GM08714 (cell line): ENCODE data around the gene APOBEC2.
"Not testable (repeated sequence)": the region's sequence is repeated elsewhere in the genome, so short reads cannot be mapped to it uniquely, and the experiment has no call there.

ENCODE experiments used
- H3K4me3 ChIP-seq: fragments of 200-500 bp; sonication (Bioruptor generic); 2 replicates; pipeline ENCODE4 v1.5.1; 2014; ENCODE audit warnings: mild to moderate bottlenecking, low read length, inconsistent platforms
- ZNF274 ChIP-seq: IDR thresholded peaks from 2 replicates; pipeline ENCODE4 v1.6.1; 2012; ENCODE audit warnings: mild to moderate bottlenecking, low read depth, low read length

APOBEC2 gene

DNA sequence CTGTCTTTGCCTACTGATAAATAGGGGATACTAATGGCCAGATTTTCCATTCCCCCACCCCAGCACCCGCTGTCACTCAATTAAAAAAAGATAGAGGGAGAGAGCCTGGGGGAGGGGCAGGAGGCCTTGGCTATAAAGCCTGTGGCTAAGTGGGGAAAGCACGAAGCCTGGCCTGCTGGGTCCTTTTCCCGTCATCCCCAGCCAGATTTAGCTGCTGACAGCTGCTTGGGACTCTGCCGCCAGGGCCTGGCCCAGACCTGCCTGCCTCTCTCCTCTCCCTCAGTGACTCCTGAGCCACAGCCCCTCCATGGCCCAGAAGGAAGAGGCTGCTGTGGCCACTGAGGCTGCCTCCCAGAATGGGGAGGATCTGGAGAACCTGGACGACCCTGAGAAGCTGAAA lies at the start of gene APOBEC2:
APOBEC2 (plus strand) TSS at position 162 of the 400 bp plus-strand sequence; CDS start at position 308, 146 bp downstream.
- H3K4me3 ChIP-seq: no peak within 1 kb of the TSS
- TF ChIP-seq ZNF274: no peak

DNA sequence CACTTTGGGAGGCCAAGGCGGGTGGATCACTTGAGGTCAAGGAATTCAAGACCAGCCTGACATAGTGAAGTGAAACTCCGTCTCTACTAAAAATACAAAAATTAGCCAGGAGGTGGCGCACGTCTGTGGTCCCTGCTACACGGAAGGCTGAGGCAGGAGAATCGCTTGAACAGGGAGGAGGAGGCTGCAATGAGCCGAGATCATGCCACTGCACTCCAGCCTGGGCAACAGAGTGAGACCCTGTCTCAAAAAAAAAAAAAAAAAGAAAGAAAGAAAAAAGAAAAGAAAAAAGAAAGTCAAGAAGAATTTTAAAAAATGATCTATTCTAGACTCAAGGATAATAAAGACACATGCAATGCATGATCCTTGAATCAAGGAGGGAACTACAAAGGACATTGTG lies 46.8 kb upstream of the APOBEC2 start:
- not testable (repeated sequence) for H3K4me3 ChIP-seq

DNA sequence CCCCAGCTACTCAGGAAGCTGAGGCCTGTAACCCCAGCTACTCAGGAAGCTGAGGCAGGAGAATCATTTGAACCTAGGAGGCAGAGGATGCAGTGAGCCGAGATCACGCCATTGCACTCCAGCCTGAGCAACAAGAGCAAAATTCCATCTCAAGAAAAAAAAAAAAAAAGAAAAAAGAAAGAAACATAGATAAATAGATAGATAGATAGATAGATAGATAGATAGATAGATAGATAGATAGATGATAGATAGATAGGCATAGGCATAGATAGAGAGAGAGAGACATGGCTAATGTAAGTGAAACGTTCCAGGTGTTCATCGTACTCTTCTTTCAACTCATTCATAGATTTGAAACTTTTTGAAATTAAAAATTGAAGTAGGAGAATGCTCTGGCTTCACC lies 46.0 kb upstream of the APOBEC2 start:
- H3K4me3 ChIP-seq: not testable (repeated sequence)

DNA sequence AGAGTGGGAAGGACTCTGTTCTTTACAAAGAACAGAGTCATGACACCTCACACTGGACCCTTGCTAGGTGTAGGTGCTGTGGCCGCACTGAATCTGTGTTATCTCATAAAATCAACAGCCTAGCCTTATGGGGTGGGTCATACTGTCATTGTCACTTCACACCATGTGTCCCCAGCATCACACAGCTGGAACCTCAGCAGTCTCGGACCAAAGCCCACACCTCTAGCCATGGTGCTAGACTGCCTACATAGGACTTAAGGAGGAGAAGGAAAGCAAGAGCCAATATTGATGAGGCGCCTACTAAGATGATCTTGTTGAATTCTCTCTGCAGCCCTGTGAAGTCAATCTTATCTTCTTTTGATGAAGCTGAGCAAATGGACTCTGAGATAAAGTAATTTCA lies 45.0 kb upstream of the APOBEC2 start:
- no peak for TF ChIP-seq ZNF274
- H3K4me3 ChIP-seq: no peak overlapping the region

DNA sequence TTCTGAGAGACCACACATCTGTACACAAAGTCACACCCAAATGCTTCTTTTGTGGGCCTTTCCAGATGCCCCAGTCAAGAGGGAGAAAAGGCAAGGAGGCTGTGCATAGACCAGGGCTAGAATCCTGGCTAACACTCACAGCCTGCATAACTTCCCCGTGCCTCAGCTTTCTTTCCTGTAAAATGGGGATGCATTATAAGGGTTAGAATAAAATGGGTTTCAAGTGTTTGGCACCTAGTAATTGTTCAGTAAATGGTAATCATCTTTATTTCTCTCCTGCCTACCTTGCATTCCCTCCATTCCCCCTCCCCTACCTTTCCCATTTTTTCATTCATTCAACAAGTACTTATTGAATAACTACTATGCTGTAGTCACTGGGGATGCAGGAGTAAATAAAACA lies 43.3 kb upstream of the APOBEC2 start:
- TF ChIP-seq ZNF274: no peak
- no peak overlapping the region for H3K4me3 ChIP-seq

DNA sequence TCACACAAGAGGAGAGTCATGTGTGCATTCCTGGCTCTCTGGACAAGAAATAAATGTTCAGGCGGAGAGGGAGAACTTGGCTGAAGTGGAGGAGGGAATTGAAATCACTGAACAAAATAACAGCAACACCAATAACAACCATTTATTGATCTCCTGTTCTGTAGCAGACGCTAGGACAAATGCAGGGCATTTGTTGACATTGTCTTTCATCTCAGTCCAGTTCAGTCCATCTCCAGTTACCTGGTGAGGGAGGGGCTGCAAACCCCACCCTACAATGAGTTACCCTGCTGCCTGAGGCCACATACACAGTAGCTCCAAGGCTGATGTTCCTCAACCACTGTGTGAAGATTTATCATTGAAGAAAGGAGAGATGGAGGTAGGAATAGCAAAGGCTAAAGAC lies 41.3 kb upstream of the APOBEC2 start:
- no peak for TF ChIP-seq ZNF274
- no peak overlapping the region for H3K4me3 ChIP-seq

DNA sequence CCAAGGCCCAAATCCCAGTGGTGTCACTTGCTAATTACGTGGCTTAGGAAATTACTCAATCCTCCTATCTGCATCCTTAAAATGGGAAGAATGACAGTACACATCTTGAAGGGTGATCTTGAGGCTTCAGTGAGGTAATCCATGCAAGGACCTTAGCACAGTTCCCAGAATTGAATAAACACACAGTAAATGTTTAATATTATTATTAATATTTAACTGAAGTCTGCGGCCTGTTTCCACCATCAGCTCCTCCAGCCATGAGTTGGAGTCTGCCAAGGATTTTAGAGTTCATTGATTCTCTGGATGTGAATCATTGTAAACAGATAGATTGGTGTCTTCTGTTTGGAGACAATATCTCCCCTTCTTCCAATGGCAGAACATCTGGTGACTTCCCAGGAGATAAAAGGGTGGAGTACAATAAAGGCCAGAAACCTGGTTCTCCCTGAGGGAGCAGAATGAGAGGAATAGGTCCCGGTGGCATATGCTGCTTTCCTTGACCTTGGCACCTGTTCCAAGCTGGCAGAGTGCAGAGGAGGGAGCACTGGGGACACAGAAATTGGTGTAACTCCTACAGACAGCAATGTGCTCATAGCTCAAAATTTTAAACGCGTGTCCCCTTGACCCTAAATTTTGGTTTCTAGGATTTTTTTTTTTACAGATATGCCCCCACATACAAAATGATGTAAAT lies 39.4 kb upstream of the APOBEC2 start:
- TF ChIP-seq ZNF274: no peak

DNA sequence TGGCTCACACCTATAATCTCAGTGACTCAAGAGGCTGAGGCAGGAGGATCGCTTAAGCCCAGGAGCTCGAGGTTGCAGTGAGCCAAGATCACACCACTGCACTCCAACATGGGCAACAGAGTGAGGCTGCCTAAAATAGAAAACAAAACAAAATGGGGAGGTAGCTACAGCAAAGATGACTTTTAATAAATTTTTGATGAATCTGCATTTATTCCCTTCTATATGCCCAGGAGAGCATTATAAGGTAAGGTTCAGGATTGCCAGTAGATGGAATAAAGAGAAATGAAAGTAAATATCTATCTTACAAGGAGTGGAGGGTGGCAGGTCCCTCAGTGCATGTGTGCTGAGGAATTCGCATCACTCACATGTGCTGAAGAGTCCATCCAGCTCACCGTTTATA lies 38.2 kb upstream of the APOBEC2 start:
- no peak for TF ChIP-seq ZNF274
- H3K4me3 ChIP-seq: no peak overlapping the region

More for the DNA sequence above, 39.4 kb upstream of the APOBEC2 start:
- H3K4me3 ChIP-seq: no peak overlapping the region

DNA sequence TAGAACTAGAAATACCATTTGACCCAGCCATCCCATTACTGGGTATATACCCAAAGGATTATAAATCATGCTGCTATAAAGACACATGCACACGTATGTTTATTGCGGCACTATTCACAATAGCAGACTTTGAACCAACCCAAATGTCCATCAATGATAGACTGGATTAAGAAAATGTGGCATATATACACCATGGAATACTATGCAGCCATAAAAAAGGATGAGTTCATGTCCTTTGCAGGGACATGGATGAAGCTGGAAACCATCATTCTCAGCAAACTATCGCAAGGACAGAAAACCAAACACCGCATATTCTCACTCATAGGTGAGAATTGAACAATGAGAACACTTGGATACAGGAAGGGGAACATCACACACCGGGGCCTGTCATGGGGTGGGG lies 37.1 kb upstream of the APOBEC2 start:
- not testable (repeated sequence) for H3K4me3 ChIP-seq

DNA sequence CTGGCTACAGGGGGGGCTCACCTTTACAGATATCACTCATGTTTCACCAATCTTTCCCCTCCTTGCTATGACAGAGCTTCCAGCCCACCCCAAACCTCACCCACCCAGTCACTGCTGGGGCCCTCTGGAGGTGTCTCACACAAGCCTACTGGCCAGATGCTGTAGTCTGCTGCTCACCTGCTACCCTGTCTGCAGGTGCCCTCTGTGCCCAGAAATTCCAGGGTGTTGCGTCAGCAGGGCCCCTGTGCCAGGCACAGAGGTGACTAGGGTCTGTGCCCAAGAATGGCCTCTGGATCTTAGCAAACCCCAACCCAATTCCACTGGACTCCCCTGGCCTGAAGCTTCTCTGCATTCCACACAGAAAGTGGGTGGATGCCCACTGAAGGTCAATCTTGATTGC lies 35.3 kb upstream of the APOBEC2 start:
- no peak for TF ChIP-seq ZNF274

DNA sequence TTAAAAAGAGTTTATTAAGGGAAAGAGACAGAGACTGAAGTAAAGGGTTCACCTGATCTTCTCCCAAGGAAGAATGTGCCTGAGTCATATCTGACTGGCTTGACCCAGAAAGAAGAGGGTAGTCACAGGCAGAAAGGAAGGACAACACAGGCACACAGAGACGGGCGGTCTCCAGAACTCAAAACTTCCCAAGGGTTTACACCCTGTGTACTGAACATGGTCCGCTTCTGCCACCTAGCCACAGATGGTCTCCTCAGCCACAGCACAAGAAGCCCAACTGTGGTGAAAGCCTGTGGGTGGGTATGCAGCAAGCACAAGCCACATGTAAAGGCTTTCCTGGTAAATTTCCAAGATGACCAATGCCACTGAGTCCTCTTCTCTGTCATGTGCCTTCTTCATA lies 31.2 kb upstream of the APOBEC2 start:
- no peak overlapping the region for H3K4me3 ChIP-seq
- no peak for TF ChIP-seq ZNF274

More for the DNA sequence above, 35.3 kb upstream of the APOBEC2 start:
- no peak overlapping the region for H3K4me3 ChIP-seq

DNA sequence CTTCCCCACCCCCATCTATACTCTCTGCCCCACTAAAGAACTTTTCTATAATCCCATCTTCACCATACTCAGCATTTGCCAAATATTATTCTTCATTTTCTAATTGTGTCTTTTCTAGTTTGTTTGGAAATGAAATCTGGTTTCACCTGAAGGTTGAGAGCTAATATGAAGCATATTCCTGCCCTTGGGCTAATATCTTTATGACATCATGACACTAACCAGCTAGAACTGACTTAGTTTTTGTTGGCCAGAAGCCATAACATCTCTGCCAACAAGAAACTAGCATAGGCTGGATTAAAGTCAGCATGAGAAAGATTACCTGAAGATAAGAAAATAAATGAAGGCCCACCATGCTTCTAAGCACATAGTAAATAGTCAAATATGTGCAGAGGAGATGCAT lies 30.7 kb upstream of the APOBEC2 start:
- no peak overlapping the region for H3K4me3 ChIP-seq
- TF ChIP-seq ZNF274: no peak

DNA sequence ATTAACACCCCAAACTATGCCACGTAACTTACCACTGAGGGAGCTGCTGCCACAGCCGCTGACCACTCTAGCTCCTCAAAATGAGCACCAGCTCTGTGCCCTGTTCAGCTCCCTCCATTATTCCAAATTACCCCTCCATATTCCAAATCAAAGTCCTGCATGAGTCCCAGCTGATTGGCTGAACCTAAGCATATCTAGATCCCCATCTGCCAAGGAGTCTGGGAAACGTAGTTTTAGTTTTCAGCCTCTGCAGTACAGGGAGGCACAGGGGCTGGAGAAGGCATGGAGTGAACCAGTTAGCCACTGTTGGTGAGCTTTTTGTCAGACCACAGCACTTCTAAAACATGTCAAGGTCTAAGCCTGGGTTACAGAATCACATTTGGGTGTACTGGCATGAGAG lies 29.9 kb upstream of the APOBEC2 start:
- H3K4me3 ChIP-seq: no peak overlapping the region
- no peak for TF ChIP-seq ZNF274

DNA sequence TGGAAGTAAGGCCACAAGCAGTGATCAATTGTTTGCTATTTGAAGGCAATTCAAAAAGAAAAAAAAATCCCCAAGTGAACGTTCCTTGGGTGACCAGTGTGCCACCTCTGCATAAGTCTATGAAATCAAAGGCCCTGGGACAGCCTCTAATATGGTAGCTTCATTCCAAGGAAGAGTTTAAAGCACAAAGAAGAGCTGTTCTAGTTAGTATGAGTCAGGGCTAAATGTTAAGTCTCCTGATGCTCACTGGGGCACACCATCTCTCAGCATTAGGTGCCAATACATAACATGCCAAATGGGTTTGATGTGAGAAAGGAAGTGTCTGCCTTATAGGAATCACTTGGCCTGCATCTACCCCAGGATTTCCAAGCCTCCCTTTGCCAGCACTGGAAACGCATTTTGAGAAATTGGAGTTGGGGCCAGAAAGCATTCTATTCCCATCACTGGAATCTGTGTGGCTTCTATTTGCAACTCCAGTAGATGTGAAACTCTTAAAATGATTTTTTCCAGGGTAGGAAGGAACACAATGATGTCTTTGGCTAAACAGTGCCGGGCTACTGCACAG lies 27.0 kb upstream of the APOBEC2 start:
- no peak for TF ChIP-seq ZNF274
- H3K4me3 ChIP-seq: no peak overlapping the region

DNA sequence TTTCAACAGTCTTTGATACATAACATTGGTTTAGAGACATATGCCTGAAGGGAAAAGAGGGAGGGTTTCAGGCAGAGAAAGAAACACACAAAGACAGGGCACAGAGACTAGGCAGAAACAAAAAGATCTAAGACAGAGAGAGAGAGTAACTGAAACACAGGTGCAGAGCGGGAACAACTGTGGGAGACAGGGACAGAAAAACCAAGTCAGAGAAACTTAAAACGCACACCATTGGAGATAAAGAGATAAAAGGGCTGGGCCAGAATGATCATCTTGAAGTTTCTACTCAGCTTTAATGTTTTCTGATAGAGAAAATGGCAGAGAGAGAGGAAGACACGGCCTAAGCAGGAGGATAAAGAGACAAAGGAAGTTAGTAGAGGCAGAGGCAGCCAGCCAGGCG lies 25.8 kb upstream of the APOBEC2 start:
- H3K4me3 ChIP-seq: peak overlapping the region; percentile 3; the same call in 1 of the 2 replicates
- TF ChIP-seq ZNF274: no peak
